WI38 (cell line): ENCODE data around the gene INSYN2A.

Experiments
- H3K4me3 ChIP-seq: 2 replicates; pipeline ENCODE4 v1.5.1; 2011; ENCODE audit warnings: low read depth, mild to moderate bottlenecking, control low read depth, low read length
- CTCF ChIP-seq: IDR thresholded peaks from 2 replicates; pipeline ENCODE4 v1.5.1; 2012; ENCODE audit warnings: low read depth, mild to moderate bottlenecking, control low read depth, low read length

INSYN2A gene

GRCh38 chr10:127148933-127149220 lies 47.5 kb downstream of the INSYN2A start:
- TF ChIP-seq CTCF, result no peak

DNA sequence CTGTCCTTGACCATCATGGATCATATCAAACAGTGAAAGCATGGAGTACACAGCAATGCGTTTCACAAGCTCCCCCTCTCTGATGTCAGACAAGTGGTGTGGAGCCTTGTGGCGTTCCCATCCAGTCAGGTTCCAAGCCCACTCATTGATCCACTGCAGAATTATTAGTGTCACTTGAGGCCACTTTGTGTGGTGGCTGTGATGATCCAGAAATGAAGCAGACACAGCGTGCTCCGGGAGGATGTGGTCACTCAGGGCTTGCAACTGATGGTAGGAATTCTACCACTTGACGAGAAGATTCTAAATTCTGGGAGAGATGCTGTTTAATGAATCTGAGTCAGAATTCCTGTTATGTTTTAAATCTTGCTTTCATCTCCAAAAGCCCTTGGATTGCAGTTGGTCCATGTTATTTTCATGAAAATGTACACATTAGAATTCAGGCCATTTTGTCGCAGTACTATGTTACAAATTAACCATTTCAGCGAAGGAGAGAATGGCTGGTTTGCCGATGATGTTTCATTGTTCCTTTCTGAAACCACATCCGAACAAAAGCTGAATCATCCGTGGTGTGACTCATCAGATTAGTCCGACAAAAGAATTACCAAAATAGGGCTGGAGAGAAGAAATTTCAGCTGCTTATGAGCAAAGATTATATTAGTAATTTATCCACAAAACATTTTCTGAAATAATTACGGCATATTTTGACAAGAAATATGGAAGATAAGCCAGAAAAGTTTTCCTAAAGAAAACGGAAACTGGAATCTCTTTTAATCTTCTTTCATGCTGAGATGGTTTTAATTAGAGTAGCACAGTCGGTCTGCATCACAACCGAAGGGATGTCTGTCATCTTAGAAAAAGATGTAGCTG lies 48.1 kb downstream of the INSYN2A start:
- no peak for TF ChIP-seq CTCF
- H3K4me3 ChIP-seq, result peak overlapping the region; percentile 36

More at GRCh38 chr10:127148933-127149220, 47.5 kb downstream of the INSYN2A start:
- H3K4me3 ChIP-seq, result peak overlapping the region; percentile 36

DNA sequence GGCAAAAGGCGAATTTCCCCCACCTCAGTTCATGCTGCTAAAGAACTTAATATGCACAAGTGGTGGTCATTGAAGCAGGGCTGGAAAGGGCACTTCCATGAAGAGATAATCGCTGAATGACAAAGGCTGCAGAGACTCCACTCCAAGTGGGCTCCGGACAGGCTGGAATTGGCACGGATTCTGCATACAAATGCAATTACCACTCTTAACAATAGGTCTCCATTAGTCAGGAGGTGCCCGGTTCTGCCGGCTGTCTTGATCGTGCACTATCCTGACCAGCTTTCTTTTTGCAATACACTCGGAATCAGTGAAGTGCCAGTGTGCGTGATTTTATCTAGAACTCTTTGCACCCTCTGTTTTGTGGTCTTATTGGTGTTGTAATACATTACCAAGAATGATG lies 49.7 kb downstream of the INSYN2A start:
- TF ChIP-seq CTCF, result no peak

More for the DNA sequence above, 49.7 kb downstream of the INSYN2A start:
- H3K4me3 ChIP-seq, result no peak overlapping the region
